NCI-H69 (cell line): Measurements from ENCODE around the gene ANGPT4.
A peak's percentile ranks its signal among the peaks of the same experiment; 100 is the strongest.

Source experiments
- DNase-seq: peaks from one replicate; lab custom pipeline; 2025; lab: John Stamatoyannopoulos, UW

The ANGPT4 gene, protein sequence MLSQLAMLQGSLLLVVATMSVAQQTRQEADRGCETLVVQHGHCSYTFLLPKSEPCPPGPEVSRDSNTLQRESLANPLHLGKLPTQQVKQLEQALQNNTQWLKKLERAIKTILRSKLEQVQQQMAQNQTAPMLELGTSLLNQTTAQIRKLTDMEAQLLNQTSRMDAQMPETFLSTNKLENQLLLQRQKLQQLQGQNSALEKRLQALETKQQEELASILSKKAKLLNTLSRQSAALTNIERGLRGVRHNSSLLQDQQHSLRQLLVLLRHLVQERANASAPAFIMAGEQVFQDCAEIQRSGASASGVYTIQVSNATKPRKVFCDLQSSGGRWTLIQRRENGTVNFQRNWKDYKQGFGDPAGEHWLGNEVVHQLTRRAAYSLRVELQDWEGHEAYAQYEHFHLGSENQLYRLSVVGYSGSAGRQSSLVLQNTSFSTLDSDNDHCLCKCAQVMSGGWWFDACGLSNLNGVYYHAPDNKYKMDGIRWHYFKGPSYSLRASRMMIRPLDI

DNA sequence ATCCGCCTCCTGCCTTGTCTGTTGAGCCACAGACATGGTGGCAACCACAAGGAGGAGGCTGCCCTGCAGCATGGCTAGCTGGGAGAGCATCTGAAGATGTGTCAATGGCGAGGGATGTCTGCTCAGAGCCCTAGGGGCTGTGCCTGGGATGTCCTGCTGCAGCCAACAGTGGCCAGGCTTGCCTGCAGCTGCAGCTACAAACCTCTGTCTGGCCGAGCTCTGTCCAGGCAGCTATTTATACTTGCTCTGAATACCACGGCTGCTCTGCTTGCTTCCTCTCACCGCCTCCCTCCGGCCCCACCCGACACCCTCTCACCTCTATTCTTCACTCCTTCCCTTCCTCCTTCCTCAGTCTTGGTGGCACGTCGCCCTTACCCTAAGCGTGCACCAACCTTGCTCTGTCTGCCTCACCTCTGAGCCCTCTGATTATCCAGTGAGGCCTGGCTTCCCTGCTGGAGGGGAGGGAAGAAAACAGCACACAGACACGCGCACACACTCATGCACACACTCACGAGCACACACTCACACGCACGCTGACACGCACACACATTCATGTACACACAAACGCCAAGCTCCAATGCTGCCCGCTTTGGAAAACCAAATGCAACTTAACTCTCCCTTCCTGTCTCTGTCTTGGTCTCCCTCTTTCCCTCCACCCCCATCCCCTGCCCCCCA lies at the start of gene ANGPT4:
Gene ANGPT4, minus strand, starts transcription at position 210 of the 675 bp plus-strand sequence. Its CDS starts 120 bp downstream, at position 90.
- no peak for DNase-seq

DNA sequence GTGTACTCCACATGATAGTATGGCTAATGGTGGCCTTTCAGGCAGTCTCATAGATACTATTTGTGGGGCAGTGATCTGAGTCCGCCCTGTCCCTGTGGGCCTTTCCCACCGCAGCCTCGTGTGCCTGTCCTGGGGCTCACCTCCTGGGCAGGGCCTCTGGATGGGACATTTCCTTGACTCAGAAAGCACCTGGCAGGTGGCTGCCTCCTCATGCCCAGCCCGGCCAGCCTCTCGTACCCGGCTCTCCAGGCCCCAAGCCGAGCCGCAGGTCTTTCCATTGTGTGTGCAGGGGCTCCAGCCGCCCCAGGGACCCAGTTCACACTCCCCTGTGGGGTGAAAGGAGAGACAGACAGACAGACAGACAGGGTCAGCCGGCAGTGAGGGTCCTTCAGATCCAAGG lies 47.7 kb upstream of the ANGPT4 start:
- DNase-seq: no peak

- no peak for DNase-seq
These were observed 46.5 kb upstream of the ANGPT4 start for GRCh38 chr20:962683-963082.

DNA sequence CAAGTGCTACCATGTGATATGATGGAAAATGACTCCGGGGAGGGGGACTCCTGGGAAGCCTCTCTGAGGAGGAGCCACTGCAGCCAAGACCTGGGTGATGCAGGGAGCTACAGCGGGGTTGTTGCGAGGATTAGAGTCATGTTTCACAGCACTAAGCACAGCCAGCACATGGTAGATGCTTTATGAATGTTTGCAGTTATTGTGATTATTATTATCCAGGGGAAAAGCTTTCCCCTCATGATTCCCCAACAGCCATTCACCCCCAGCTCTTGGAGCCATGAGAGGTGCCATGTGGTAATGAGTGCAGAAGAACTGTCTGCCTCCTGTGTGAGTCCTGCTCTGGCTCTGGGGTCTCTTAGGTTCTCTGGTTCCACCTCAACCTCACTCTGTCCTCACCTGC lies 46.1 kb upstream of the ANGPT4 start:
- no peak for DNase-seq

GRCh38 chr20:961768-962167 lies 45.6 kb upstream of the ANGPT4 start:
- DNase-seq: no peak

- no peak for DNase-seq
These were observed 44.0 kb upstream of the ANGPT4 start for GRCh38 chr20:959996-960615.

- no peak for DNase-seq
These were observed 43.0 kb upstream of the ANGPT4 start for GRCh38 chr20:958936-959815.

GRCh38 chr20:957544-957943 lies 41.4 kb upstream of the ANGPT4 start:
- no peak for DNase-seq

- peak; percentile 78 for DNase-seq
These were observed 40.3 kb upstream of the ANGPT4 start for GRCh38 chr20:956330-956951.

DNA sequence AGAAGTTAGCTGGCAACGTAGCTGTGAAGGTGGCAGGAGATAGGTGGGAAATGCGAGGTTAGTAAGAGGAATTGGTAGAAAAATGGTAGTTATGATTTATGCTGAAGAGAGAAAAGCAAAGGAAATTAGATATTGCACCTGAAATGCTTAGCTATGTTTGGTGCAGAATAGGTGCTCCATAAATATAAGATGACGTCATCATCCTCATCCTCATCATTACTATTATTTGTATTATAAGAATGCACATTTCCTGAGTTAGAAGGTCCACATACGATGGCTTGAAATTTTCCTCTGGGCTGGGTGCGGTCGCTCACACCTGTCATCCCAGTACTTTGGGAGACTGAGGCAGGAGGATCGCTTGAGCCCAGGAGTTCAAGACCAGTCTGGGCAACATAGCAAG lies 39.5 kb upstream of the ANGPT4 start:
- DNase-seq: no peak

DNA sequence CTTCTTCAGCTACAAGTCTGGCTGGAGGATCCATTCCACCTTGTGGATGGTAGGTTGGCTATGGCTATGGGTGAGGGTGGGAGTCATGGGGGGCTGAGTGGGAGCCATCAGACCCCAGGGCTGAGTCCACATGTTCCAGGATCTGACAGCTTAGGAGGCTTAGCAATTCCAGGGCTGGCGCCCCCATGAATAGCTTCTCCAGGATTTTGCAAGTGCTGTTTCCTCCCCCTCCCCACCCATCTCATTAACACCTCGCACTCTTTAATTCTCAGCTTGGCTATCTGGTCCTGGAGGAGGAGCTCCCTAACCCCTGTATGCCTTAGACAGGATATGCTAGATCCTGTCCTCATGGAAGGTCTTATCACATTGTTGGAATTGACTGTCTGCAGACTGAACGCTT lies 39.0 kb upstream of the ANGPT4 start:
- DNase-seq: no peak

- DNase-seq: peak; percentile 56
These were observed 37.6 kb upstream of the ANGPT4 start for GRCh38 chr20:953742-954141.

DNA sequence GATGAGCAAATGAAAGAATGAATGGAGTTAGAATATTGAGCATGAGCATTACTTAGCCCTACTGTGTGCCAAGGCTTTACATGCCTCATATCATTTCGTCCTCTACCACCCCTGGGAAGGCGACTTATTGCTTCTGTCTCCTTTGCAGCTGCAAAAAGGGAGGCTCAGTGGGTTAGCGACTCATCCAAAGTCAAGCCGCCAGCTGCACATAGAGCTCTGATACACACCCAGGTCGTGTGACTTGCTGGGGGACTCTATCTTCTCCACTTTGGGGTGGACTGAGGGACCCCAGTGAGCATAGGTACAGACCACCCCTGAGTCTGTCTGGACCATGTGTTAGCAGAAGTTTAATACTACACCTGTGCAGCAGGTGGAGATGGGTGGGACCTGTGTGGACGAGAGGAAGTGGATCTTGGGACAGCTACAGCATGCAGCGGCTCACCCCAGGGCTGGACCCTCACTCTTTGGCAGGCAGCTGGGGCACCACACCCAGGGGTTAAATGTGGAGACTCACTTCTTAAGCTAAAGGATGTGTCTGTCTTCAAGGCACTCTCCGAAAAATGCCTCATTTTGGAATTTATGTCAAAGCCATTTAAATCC lies 36.2 kb upstream of the ANGPT4 start:
- DNase-seq: no peak

GRCh38 chr20:951384-952169 lies 35.4 kb upstream of the ANGPT4 start:
- peak; percentile 35 for DNase-seq

GRCh38 chr20:949717-950116 lies 33.6 kb upstream of the ANGPT4 start:
- no peak for DNase-seq

DNA sequence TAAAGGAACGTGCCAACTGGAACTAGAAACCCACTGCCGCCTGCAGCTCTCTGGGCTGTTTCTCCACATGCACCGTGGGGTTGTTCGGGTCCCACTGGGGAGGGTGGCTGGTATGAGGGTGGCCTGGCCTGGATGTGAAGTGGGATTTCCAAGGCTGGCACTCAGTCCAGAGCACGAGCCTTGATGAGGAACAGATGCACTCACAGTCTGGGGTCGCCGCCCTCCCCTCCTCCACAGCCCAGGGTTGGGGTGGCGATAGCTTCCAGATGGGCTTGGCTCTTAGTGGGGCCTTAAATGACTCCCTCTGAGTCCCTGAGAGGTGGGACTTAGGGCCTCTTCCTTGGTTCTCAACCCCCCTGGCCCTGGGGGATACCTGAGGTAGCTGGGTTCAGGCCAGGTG lies 30.7 kb upstream of the ANGPT4 start:
- DNase-seq: no peak

GRCh38 chr20:945841-946240 lies 29.7 kb upstream of the ANGPT4 start:
- DNase-seq: peak; percentile 30

DNA sequence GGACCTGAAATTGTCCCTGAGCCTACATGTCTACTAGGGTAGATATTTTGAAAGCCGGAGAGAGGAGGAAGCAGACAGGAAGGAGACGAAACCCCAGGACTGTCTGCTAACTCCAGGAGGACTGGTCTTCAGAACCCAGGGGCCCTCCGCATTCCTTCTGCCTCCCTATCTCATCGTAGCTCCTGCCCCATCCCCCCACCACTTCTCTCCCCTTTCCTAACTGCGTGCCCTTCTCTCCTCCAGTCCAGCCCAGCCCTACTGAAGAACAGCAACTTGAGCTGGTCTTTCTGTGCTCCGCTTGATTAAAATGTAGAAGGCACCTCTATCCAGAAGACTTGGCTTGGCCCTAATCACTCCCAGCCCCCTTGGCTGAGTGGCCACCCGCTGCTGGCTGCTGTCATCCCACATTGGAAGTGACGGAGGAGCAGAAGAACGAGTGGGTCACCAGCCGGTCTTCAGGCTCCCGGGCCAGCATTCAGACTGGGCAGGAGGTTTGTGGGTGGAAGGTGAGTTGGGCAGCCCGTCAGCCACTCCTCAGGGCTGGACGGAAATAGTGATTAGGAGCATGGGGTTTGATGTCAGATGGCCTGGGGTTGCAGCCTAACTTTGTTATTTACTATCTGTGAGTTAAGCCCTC lies 28.8 kb upstream of the ANGPT4 start:
- no peak for DNase-seq

GRCh38 chr20:944148-944547 lies 28.0 kb upstream of the ANGPT4 start:
- no peak for DNase-seq

- no peak for DNase-seq
These were observed 26.5 kb upstream of the ANGPT4 start for GRCh38 chr20:942611-943010.
